CD4-positive, alpha-beta T cell treated with Interleukin-4 for 1 hour (primary cell): ENCODE data around the gene CUTA.

ENCODE experiments used
- DNase-seq, 2 donors: peaks; one replicate each; pipeline ENCODE4 v3.0.0-alpha.2; 2020 to 2022

Gene CUTA, protein sequence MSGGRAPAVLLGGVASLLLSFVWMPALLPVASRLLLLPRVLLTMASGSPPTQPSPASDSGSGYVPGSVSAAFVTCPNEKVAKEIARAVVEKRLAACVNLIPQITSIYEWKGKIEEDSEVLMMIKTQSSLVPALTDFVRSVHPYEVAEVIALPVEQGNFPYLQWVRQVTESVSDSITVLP

DNA sequence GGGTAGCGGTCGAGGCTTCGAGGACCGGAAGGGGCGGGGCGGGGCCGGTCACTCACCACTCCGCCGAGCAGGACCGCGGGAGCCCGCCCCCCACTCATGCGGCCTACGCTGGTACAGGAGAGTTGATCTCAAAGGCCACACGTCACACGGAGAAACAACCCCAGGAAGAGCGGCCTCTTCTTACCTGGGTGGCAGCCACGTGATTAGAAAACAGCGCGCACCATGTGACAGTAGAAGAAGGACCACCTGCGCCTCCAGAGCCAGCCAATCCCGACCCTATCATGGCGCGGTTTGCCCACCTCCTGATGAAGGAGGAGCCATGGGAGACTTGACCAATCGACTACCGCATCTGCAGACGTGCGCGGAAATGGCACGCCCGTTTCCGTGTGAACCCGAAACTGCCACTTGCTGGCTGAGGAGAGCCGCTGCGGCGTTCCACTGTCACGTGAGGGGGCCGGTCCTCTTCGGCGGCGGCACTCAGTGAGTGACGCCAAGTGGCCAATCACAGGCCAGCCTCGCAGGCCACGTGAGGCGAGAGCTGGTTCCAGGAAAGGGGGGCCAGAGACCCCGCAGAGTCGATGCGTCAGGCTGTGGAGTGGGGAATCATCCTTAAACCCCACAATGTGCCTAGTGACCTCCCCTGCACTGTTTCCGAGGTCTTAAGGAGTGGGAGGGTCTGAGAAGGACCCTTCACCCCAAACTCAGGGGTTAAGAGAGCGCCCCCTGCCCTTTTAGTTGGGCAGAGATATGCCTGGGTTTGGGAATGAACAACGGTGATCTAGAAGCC is at the start of gene CUTA:
Gene CUTA, minus strand, starts transcription at position 205 of the 787 bp plus-strand sequence. Its CDS starts 107 bp downstream, at position 98.
- peak; percentile 100 for DNase-seq

DNA sequence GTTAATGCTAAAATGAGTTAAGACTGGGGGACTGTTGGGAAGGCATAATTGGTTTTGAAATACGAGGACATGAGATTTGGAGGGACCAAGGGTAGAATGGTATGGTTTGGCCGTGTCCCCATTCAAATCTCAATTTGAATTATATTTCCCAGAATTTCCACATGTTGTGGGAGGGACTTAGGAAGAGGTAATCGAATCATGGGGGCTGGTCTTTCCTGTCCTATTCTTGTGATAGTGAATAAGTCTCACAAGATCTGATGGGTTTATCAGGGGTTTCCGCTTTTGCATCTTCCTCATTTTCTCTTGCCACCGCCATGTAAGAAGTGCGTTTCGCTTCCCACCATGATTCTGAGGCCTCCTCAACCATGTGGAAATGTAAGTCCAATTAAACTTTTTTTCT is 49.2 kb upstream of the CUTA start:
- DNase-seq = no peak

DNA sequence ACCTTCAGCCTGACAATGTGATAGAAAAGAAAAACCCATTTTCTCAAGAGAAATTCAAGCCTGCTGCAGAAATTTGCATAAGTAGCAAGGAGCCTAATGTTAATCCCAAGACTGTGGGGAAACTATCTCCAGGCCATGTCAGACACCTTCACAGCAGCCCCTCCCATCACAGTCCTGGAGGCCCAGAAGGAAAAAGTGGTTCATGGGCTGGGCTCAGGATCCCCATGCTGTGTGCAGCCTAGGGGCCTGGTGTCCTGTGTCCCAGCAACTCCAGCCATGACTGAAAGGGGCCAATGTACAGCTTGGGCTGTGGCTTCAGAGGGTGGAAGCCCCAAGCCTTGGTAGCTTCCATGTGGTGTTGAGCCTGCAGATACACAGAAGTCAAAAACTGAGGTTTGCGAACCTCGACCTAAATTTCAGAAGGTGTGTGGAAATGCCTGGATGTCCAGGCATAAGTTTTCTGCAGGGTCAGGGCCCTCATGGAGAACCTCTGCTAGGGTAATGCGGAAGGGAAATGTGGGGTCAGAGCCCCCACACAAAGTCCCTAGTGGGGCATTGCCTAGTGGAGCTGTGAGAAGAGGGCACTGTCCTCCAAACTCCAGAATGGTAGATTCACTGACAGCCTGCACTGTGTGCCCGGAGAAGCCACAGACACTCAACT is 48.3 kb upstream of the CUTA start:
- no peak for DNase-seq

DNA sequence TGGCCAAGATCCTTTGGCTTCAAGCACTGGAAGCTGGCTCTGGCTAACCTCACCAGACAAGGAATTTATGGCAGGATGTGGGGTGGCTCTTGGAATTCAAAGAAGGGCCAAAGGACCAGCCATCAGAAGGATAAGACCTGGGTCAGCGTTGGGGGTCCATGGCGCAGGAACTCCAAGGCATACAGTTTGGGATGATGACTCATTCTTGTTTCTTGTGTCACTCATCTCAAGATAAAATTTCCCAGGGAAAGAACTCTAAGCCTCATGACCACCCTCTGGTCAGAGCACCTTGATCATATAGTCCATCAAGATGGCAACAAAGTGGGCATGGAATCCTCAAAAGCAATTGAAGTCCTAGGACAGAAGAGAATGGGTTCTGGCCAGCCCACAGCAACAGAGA is 41.3 kb upstream of the CUTA start:
- no peak for DNase-seq

DNA sequence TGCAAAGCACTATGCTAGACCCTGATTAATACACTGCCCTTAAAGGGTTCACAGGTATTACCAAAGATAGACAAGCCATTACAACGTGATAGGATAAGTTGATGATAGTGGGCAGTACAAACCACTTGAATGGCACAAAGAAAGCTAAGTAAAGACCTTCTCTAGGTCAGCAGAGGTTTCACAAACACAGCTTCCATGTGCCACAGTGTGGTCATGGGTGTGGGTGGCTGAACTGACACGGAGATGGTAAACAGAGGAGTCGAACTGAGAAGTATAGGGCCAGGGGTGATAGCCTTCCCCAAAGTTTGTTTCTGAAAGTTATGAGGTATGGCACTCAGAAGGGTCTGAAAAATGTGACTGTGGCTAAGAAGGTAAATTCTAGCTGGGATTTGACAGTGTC is 40.8 kb upstream of the CUTA start:
- DNase-seq = no peak

DNA sequence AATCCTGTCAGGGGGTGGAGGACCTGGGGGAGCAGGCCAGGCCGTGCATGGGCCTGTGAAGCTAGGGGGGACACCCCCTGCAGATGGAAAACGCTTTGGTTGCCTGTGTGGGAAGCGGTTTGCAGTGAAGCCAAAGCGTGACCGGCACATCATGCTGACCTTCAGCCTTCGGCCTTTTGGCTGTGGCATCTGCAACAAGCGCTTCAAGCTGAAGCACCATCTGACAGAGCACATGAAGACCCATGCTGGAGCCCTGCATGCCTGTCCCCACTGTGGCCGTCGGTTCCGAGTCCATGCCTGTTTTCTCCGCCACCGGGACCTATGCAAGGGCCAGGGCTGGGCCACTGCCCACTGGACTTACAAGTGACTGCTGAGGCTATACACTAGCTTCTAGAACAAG is 38.2 kb upstream of the CUTA start:
- no peak for DNase-seq

DNA sequence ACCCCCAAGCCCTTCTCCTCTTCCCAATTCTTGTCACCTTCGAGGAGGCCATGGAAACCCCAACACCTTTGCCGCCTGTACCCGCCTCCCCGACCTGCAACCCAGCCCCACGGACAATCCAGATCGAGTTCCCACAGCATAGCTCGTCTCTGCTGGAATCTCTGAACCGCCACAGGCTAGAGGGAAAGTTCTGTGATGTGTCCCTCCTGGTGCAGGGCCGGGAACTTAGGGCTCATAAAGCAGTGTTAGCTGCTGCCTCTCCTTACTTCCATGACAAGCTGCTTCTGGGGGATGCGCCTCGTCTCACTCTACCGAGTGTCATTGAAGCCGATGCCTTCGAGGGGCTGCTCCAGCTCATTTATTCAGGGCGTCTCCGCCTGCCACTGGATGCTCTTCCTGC is 37.1 kb upstream of the CUTA start:
- DNase-seq = no peak

DNA sequence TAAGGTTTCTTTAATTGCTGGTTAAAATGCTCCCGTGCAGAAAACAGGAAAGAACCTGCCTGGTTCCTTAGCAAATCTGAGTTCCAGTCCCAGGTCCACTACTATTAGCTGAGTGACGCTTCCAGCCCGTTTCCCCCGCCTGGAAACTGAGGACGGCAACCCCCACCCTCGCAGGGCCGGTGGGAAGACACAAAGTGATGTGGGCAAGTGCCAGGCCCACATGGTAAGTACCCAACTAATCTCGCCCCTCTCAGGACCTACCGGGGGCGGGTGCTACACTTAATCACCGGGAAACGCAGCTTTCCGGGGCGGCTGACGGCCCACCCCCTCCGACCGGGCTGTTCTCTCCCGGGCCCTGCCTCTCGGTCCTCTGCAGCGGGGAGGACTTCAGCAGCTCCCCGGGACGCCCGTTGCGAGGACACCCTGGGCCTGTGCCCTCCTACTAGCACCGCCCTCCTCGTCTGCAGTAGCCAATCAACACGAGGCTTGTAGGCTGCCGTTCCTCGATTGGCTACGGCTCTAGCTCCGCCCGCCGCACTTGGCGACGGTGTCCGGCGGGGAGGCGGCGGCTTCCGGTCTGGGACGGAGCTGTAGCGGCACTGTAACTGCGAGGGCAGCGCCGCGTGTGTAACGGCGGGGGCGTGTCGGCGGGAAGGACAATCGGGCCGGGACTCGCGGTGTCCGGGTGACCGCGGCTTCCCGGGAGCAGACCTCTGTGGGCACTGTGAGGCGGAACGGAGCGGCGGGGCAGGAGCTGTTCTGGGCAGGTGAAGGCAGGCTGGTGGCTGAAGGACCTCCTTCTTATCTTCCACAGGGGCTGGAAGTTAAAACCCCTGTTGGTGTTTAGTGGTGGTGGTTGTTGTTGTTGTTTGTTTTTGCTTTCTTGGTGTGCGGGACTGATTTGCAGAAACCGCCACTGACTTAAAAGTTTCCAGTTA is 36.4 kb upstream of the CUTA start, which contains the start of gene ZBTB9:
Gene ZBTB9, plus strand, starts transcription at position 568 of the 938 bp plus-strand sequence. CDS start 525 bp downstream, outside the sequence.
- peak; percentile 96 to 97 for DNase-seq

DNA sequence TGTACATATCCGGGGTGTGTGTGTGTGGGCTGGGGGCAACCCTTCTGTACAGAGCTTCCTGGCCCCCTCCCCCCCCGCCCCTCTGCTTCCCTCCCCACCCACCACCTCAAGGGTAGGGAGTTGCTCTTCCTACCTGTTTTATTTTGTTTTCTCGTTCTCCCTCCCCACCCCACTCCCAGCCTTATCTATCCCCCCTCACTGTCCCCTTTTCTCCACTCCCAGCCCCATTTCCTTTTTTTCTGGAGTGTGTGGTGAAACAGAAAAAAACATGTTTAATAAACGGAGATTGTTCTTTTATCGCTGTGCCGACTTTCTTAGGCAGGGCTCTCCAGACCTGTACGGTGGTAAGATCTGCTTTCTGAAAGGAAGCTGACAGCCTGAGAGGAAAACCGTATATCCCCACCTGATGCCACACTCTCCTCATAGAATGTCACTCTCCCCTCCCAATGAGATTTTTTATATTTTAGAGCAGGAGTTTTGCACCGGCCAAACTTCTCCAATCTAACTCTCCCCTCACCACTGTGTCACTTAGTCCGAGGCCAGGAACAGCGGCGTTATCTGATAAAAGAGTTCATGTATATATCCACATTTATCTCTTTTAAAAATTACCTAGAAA is 35.6 kb upstream of the CUTA start:
- peak in 1 of 2 donors; percentile 13 for DNase-seq

DNA sequence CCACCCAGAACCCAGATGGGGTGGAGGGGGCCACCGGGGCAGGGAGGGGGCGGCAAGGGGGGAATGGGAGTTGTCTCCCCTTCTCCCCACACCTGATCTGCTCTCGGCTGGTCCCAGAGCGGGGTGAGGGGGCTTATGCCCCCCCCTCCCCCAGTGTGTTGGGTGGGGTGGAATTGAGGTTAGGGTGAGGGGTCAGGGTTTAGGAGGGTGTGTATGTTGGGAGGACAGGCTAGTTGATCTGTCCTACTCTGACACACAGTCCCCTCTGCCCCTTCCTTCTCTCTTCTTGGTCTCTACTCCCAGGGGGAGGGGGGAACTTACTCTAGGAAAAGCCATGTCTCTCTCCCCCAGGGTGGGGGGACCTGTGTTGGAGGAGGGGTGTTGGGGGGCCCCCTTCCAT is 34.6 kb upstream of the CUTA start:
- no peak for DNase-seq

DNA sequence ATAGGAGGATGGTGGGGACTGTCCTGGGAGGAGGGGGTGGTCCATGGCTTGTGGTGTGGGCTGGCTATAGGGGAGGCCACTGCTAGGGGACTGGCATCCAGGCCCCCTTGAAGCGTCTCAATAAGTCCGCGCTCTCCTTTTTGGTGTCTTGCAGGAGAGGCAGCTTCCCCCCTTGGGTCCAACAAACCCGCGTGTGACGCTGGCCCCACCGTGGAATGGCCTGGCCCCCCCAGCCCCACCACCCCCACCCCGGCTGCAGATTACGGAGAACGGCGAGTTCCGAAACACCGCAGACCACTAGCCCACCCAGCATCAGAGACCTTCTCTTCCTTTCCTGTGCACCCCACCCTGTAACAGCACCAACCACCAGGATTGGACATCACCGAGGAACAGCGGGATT is 33.7 kb upstream of the CUTA start:
- DNase-seq = no peak

DNA sequence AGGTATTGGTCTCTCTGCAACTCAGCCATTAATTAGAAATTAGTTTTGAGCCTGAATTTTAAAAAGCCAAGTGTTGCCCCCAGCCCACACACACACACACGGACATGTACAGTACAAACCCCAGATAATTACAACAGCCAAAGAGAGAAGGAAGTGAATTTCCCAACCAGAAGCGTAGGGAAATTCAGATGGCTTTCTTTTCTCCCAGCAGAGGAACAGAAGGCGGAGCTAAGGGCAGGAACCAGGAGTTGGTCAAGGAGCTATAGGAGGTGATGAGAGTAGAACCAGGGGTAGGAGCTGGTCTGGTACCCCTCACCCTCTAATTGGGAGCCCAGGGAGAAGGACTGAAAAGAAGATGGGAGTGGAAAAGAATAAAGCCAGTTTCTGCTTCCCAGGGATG is 32.5 kb upstream of the CUTA start:
- DNase-seq = no peak

DNA sequence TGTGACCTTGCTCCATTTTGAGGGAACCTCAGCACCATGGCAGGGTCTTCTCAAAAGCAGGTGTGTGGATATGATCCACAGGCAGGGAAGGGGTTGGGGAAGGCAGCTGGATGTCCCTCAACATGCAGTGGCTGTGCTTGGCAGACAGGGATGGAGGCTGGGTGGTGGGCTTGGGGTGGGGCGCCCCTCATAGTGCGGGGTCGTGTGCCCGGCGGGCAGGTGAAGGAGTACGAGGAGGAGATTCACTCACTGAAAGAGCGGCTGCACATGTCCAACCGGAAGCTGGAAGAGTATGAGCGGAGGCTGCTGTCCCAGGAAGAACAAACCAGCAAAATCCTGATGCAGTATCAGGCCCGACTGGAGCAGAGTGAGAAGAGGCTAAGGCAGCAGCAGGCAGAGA is 28.4 kb upstream of the CUTA start:
- DNase-seq = no peak

DNA sequence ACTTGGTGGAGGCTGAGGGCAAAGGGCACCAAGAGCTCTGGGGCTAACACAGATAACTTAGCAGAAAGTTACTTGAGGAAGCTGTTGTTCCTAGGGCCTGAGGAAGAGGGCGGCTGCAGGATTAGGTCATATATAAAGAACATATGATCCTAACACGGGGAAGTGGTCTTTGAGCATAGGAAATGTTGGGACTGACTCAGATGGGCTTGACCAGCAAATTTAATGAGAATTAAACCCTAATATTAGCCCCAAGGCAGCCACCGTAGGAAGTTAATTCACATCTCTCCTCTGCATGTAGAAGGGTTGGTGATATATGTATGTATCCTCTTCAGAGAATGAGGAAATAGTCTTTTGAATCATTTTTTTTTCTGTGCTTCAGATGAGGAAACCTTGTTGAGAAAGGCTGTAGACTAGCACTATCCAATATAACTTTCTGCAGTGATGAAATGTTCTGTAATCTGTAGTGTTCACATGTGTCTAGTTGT is 27.3 kb upstream of the CUTA start:
- DNase-seq = no peak

DNA sequence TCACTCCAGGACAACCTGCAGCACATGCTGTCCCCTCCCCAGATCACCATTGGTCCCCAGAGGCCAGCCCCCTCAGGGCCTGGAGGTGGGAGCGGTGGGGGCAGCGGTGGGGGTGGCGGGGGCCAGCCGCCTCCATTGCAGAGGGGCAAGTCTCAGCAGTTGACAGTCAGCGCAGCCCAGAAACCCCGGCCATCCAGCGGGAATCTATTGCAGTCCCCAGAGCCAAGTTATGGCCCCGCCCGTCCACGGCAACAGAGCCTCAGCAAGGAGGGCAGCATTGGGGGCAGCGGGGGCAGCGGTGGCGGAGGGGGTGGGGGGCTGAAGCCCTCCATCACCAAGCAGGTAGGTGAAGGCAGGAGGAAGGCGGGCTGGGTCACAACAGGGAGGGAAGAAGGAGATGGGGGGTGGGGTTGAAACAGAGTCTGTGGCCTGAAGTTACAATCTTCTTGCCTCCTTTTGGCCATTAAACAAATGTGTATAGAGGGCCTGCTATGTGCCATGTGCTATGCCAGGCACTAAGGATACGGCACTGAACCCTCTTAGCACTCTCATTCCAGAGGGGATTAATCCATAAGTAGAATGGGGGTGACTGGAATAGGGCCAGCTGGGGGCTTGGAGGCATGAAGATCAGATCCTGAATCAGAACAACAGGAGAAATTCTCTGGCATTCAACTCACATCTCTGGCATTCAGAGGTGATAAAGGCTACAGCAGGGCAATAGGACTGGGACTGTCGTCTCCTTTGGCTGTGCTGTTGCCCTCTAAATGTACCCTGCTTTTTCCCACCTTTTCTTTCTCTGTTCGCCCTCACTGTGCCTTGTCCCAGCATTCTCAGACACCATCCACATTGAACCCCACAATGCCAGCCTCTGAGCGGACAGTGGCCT is 26.0 kb upstream of the CUTA start:
- no peak for DNase-seq

DNA sequence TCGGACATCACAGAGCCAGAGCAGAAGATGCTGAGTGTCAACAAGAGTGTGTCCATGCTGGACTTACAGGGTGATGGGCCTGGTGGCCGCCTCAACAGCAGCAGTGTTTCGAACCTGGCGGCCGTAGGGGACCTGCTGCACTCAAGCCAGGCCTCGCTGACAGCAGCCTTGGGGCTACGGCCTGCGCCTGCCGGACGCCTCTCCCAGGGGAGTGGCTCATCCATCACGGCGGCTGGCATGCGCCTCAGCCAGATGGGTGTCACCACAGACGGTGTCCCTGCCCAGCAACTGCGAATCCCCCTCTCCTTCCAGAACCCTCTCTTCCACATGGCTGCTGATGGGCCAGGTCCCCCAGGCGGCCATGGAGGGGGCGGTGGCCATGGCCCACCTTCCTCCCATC is 25.1 kb upstream of the CUTA start:
- no peak for DNase-seq

DNA sequence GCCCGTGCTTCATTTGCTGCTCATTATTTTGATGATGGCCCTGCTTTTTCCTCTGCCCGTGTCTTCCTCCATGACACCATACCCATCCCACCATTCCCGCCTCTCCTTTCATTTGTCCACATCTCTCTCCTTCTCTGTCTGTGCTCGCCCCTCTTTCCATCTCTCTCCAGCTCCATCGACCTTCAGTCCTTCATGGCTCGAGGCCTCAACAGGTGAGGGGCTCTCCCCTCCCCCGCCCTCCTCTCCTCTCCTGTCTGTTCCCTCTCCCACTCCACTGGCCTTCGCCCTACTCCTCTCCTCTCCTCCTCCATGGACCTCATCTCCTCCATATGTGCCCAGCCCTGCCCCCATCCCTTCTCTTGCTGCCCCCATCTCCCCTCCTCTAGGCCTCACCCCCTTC is 24.4 kb upstream of the CUTA start:
- no peak for DNase-seq

DNA sequence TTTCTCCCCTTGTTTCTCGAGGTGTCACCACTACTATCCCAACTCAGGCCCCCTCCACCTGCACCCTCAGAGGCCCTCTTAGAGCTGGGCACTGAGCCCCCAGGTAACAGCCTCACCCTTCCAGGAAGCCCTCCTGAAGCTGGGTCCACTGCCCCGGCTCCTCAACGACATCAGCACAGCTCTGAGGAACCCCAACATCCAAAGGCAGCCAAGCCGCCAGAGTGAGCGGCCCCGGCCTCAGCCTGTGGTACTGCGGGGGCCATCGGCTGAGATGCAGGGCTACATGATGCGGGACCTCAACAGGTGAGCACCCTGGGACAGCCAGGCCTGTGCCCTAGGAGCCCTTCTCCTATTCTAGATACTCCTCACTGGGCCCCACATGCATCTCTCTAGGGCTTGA is 23.6 kb upstream of the CUTA start:
- no peak for DNase-seq

DNA sequence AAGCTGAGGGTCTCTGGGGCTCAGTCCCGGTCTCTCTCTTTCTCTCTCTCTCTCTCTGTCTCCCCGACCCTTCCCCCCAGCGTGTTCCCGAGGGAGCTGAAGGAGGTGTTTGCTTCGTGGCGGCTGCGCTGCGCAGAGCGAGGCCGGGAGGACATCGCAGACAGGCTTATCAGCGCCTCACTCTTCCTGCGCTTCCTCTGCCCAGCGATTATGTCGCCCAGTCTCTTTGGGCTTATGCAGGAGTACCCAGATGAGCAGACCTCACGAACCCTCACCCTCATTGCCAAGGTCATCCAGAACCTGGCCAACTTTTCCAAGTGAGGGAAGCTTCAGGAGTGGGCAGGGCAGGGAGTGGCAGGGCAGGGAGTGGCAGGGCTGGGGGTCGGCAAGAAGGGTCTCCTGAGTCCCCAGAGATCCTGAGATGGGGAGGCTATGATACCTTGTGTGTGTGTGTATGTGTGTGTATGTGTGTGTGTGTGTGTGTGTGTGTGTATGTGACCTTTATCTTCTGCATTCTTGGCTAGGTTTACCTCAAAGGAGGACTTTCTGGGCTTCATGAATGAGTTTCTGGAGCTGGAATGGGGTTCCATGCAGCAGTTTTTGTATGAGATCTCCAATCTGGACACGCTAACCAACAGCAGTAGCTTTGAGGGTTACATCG is 22.9 kb upstream of the CUTA start:
- DNase-seq = no peak

DNA sequence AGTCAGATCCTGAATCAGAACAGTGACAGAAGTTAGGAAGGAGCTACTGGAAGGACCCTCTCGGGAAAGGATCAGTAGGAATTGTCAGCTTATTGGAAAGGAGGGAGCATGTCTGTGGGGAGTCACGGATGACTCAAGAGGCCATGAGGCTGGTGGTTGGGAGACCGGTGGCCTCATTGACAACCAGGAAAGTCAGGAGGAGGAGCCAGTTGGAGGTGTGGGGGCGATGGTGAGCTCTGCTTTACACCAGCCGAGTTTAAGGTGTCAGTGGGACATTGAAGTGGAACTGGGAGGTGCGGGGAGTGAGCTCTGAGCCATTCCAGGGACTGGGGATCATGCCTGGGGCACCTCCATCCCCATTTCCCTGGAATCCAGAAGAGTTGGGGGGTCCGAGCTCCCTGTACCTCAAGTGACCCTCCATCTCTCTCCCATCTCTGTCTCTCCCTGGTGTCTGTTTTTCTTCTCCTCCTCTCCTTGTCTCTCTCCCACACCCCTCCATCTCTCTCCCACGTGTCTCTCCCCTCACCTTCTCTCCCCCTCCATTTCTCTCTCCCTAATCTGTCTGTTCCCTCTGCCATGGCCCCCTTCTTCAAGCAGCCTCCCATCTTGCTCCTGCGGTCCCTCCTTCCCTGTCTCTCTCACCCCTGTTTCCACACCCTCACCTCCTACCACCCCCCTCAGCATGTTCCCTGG is 22.2 kb upstream of the CUTA start:
- no peak for DNase-seq
